Suprapubic skin (tissue), 4 donors: ENCODE measurements around the gene TMX2. TPM values are rescaled to one million over a fixed set of nuclear protein-coding genes. Genes with fewer than 3 reads are reported as not detected.
"Not testable (repeated sequence)": the region's sequence is repeated elsewhere in the genome, so short reads cannot be mapped to it uniquely, and the experiment has no call there.

ENCODE experiments used
- DNase-seq, 2 donors: peaks; one replicate each; pipeline ENCODE4 v3.0.0-alpha.2; 2019; ENCODE audit warnings: low spot score in 2 of 2
- H3K27ac ChIP-seq: fragments of 200-600 bp; sonication (generic); one replicate; pipeline ENCODE4 v1.5.1; 2019
- H3K27me3 ChIP-seq: fragments of 200-600 bp; sonication (generic); one replicate; pipeline ENCODE4 v1.5.1; 2019
- H3K36me3 ChIP-seq: fragments of 200-600 bp; sonication (generic); one replicate; pipeline ENCODE4 v1.5.1; 2019
- H3K4me1 ChIP-seq: fragments of 200-600 bp; sonication (generic); one replicate; pipeline ENCODE4 v1.5.1; 2019
- H3K4me3 ChIP-seq: fragments of 200-600 bp; sonication (generic); one replicate; pipeline ENCODE4 v1.5.1; 2019; ENCODE audit warnings: mild to moderate bottlenecking
- H3K9me3 ChIP-seq: fragments of 200-600 bp; sonication (generic); one replicate; pipeline ENCODE4 v1.5.1; 2019
- CTCF ChIP-seq, 2 donors: fragments of 200-600 bp in 1 of 2; fragments of 450-650 bp in 1 of 2; sonication (generic) in 1 of 2; IDR thresholded peaks; one replicate each; pipeline ENCODE4 v1.5.1; 2016 to 2019; ENCODE audit warnings: antibody characterized with exemption in 2 of 2, mild to moderate bottlenecking in 1 of 2, moderate library complexity in 1 of 2
- EP300 ChIP-seq: sonication (generic); formaldehyde crosslinking; IDR thresholded peaks from one replicate; pipeline ENCODE4 v1.6.1; 2017; ENCODE audit warnings: antibody characterized with exemption
- POLR2A ChIP-seq, 2 donors: fragments of 450-650 bp; IDR thresholded peaks; one replicate each; pipeline ENCODE4 v1.6.1; 2017; ENCODE audit warnings: antibody characterized with exemption in 2 of 2, mild to moderate bottlenecking in 2 of 2, moderate library complexity in 2 of 2
- POLR2AphosphoS5 ChIP-seq, 3 donors: sonication (generic); formaldehyde crosslinking; IDR thresholded peaks; one replicate each; pipeline ENCODE4 v1.6.1; 2017; ENCODE audit warnings: antibody characterized with exemption in 3 of 3
- WGBS: methylation state at CpG from one replicate; pipeline ENCODE4 v1.1.5; 2018; 5-methylcytosine and 5-hydroxymethylcytosine counted together
- total RNA-seq, 4 donors: library from RNA; depleted of rRNA; stranded (reverse); fragments of >200 nt; gene quantifications; one replicate each; pipeline ENCODE4 v1.1.0, GENCODE V29; 2016

The TMX2 gene
- total RNA-seq, 4 donors from 2014 or later, result 36.9 to 67.7 (median 55.0) TPM

GRCh38 chr11:57704932-57705331, 7.5 kb upstream of the TMX2 start:
- Histone ChIP-seq H3K27ac (no peak overlapping the region), H3K4me1 (no peaks in the 10 kb centered on the region), H3K36me3 (peaks cover 48% of the 10 kb centered on the region), H3K4me3 (no peak overlapping the region), H3K27me3 (no peaks in the 10 kb centered on the region), H3K9me3 (no peaks in the 10 kb centered on the region)
- no peak for DNase-seq
- 91% methylated on average over 6 of the region's 6 CpGs for WGBS
- no peak for TF ChIP-seq CTCF (IDR thresholded peaks at IDR 0.05)
- TF ChIP-seq EP300, result no peak

- H3K9me3 ChIP-seq, H3K4me1 ChIP-seq, DNase-seq, H3K27me3 ChIP-seq, H3K27ac ChIP-seq, H3K4me3 ChIP-seq: not testable (repeated sequence)
- peaks cover 43% of the 10 kb centered on the region for H3K36me3 ChIP-seq
- WGBS, result 87% methylated on average over 8 of the region's 8 CpGs
Measured at GRCh38 chr11:57705432-57705831, 7.0 kb upstream of the TMX2 start.

- H3K4me1 ChIP-seq, result peaks cover 33% of the 10 kb centered on the region
- no peaks in the 10 kb centered on the region for H3K9me3 ChIP-seq
- TF ChIP-seq POLR2A (IDR thresholded peaks at IDR 0.05), result no peak
- H3K4me3 ChIP-seq, result no peak overlapping the region
- peaks cover 6% of the 10 kb centered on the region for H3K36me3 ChIP-seq
- no peaks in the 10 kb centered on the region for H3K27me3 ChIP-seq
- 92% methylated on average over 5 of the region's 5 CpGs for WGBS
- peak in 1 of 2 donors; percentile 39 for DNase-seq
- H3K27ac ChIP-seq, result no peak overlapping the region
Measured at GRCh38 chr11:57709802-57710367, 2.5 kb upstream of the TMX2 start.

GRCh38 chr11:57711414-57712255, 758 bp upstream of the TMX2 start, which contains the start of gene MED19:
Gene MED19, minus strand, starts transcription at chr11:57712215. Its CDS starts 36 bp downstream, at chr11:57712179.
- H3K27me3 ChIP-seq, result no peaks in the 10 kb centered on the region
- DNase-seq, result peak; percentile 87 to 93
- H3K4me3 ChIP-seq, result peak within 1 kb of the TSS; percentile 98
- TF ChIP-seq EP300 (no peak), CTCF (IDR thresholded peaks at IDR 0.05) (no peak), POLR2AphosphoS5 (IDR thresholded peaks at IDR 0.05) (no peak), POLR2A (IDR thresholded peaks at IDR 0.05) (peak in 1 of 2 donors; percentile 48)
- 10% methylated on average over 30 of the region's 51 CpGs for WGBS
- no peaks in the 10 kb centered on the region for H3K9me3 ChIP-seq
- peak within 1 kb of the TSS; percentile 89 for H3K27ac ChIP-seq
- H3K4me1 ChIP-seq, result peaks cover 37% of the 10 kb centered on the region
- H3K36me3 ChIP-seq, result no peaks in the 10 kb centered on the region

- Histone ChIP-seq H3K27ac (no peak overlapping the region), H3K36me3 (peaks cover 7% of the 10 kb centered on the region), H3K27me3 (no peaks in the 10 kb centered on the region), H3K9me3 (no peaks in the 10 kb centered on the region), H3K4me1 (peaks cover 37% of the 10 kb centered on the region), H3K4me3 (peak overlapping the region; percentile 98)
- WGBS, result 92% methylated on average over 2 of the region's 2 CpGs
- no peak for TF ChIP-seq CTCF (IDR thresholded peaks at IDR 0.05)
- no peak for TF ChIP-seq POLR2AphosphoS5 (IDR thresholded peaks at IDR 0.05)
- no peak for TF ChIP-seq EP300
- TF ChIP-seq POLR2A (IDR thresholded peaks at IDR 0.05), result no peak
- no peak for DNase-seq
Measured at GRCh38 chr11:57713835-57714234, 1.4 kb downstream of the TMX2 start.

- not testable (repeated sequence) for DNase-seq, H3K4me3 ChIP-seq, H3K27ac ChIP-seq, H3K27me3 ChIP-seq, H3K36me3 ChIP-seq, H3K9me3 ChIP-seq
- peaks cover 24% of the 10 kb centered on the region for H3K4me1 ChIP-seq
- 80% methylated on average over 1 of the region's 34 CpGs for WGBS
Measured at GRCh38 chr11:57716726-57717125, 4.3 kb downstream of the TMX2 start.
